Measurements from ENCODE around the gene ATRN.
A peak's percentile ranks its signal among the peaks of the same experiment; 100 is the strongest.

The ATRN gene

DNA sequence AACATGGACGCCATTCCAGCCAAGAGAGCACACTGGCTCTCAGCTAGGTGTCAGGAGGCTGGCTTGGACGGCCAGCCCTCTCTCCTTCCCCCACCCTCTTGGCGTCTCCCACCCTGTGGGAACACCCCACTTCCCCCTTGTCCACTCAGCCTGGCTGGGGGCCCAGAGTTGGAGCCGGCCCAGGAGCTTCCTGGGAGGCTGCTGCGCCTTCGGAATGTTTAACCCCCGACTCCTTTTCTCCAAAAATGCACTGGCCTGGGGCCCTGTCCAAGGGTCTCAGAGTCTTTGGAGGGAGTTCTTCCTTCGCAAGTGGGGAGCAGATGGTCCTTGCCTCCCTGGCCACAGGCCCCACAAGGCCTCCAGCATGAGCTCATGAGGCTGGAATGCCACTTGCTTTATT, 206.9 kb downstream of the ATRN start:
- no peak for DNase-seq (ENCODE audit: low spot score)

DNA sequence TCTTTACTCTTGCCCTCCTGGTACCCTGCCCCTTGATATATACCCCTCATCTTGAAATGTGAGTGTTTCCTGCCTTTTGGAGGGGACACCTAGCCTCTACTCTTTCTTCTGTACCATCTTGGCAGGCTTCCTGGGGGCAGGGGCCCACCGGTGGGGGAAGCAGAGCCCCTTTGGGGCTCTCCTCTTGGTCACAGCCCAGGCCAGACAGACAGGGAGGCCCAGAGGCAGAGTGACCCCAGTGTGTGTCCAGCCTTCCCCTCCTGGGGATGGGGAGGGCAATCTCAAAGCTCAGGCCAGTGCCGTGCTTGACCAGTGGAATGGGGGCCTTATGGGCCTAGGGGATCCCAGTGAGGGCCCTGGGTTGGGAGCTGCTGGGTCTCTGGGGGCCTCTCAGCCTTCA, 207.4 kb downstream of the ATRN start:
- no peak for DNase-seq (ENCODE audit: low spot score)

DNA sequence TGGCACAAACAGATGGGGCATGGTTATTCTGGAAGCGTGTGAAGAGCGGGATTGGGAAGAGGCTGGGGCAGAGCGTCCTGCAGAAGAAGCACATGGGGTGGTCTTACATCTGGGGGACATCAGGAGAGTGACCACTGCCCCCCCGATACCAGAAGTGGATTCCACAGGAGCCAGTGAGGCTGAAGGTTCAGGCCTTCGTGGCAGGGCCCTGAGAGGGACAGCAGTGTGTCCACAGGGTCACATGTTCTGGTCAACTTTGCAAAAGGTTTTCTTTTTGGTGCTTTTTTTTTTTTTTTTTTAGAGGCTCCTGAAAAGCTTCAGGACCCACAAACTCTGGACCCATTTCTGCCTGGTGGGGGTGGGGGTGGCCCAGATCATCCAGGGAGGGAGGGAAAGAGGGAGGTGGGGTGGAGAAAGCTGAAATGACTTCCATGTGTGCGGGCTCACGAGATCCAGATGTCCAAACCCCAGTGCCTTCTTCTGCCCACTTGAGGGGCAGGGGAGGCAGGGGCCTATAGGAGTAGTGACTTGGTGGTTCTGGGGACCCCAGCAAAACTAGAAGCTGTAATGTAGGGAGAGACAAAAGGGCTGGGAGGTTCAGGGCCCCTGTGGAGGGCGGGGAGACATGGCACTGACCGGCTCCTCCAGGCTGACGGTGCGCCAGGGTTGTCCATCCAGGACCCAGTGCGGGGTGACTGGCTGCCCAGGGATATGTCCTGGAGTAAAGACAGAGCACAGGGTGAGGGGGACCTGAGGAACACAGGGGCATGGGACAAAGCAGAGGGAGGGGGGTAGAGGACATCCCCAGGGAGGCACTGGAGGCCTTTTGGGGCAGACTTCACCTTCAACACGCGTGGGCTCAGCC, 208.3 kb downstream of the ATRN start:
- no peak for DNase-seq (ENCODE audit: low spot score)

DNA sequence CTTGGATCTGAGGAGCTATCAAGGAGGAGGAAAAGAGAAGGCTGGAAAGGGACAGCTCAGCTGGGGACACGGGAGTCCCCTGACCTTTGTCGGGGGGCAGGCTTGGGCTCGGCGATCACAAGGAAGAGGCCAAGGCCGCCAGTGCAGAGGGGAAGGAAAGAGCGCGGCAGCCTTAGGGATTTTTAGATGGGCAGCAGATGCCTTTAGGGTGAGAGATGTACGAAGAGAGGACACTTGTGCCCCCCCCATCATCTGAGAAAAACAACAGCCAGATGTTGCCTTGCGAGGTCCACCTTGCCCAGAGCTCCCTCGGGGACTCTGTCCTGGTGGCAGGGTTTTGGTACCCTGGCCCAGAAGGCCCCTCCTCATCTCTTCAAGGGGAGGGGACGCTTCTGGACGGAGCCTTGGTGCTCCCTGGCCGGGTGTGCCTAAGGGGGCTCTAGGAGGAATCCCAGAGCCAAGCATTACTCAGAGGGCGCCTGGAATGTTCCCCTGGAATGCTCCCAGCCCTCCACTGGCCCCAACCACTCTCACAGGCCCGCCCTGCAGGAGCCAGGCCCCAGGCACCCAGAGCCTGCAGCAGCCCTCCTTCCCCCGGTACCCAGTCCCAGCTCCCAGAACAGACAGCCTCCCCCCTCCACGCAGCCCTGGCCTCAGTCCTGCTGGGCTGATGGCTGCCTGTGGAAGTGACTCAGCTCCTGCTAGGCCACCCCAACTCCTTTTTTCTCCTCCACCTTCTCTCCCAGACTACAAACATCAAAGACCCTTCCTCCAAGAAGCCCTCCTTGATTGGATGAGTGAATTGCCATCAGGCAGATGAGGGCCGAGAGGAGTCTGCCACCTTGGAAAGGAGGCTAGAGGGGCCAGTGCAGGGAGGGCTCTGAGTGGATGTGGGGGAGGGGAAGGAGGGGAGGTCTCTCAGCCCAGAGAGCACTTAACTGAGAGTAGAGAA, 209.2 kb downstream of the ATRN start:
- no peak for DNase-seq (ENCODE audit: low spot score)

DNA sequence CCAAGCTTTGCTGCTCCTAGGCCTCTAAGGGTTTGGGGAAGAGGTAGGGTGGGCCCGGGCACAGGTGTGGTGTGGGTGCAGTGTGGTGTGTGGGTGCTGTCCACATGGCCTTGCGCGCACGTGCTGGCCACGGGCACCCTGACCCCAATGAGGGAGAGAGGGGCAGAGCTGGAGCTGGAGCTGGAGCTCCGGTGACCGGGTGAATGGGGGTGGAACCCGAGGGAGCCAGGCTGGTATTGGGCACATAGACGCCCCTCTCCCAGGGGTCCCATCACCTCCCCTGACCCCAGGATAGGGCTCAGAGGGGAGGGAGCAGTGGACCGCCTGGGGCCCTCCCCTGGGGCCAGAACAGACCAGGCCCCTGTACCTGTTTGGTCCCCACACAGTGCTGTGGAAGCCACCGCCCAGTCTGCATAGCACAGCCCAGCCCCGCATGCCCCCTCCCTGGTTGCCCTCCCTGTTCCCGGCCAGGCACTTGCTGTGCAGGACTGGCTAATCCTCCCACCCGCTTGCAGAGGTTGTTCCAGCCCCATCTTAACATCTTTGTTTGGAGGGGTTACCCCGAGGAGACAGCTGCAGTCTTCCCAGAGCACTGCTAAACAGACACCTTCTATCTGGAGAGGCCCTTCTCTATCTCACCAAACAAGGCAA, 210.0 kb downstream of the ATRN start:
- no peak for DNase-seq (ENCODE audit: low spot score)

DNA sequence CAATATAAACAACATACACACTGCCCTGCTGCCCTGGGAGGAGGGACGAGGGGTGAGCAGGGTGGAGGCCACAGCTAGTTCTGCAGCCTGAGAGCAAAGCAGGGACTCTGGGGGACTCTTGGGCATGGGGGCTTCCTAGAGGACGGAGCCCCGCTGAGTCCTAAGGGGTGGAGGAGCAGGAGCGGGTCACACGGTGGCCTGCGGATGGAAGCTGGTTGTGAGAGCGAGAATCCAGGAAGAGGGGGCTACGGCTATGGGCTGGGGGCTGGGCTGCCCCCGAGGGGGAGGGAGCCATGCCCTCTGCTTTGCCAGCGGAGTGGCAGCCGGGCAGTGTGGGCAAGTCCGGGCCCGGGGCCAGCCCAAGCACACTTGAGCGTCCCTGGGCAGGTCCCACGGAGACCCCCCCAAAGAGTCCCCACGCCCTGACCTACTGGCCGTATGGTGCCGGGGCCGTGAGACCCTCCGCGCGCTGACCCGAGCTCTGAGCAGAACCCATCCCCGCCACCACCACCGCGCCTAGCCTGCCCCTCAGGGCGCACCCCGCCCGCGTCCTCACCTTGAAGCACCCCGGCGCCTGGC, 210.6 kb downstream of the ATRN start:
- DNase-seq (ENCODE audit: low spot score): no peak

DNA sequence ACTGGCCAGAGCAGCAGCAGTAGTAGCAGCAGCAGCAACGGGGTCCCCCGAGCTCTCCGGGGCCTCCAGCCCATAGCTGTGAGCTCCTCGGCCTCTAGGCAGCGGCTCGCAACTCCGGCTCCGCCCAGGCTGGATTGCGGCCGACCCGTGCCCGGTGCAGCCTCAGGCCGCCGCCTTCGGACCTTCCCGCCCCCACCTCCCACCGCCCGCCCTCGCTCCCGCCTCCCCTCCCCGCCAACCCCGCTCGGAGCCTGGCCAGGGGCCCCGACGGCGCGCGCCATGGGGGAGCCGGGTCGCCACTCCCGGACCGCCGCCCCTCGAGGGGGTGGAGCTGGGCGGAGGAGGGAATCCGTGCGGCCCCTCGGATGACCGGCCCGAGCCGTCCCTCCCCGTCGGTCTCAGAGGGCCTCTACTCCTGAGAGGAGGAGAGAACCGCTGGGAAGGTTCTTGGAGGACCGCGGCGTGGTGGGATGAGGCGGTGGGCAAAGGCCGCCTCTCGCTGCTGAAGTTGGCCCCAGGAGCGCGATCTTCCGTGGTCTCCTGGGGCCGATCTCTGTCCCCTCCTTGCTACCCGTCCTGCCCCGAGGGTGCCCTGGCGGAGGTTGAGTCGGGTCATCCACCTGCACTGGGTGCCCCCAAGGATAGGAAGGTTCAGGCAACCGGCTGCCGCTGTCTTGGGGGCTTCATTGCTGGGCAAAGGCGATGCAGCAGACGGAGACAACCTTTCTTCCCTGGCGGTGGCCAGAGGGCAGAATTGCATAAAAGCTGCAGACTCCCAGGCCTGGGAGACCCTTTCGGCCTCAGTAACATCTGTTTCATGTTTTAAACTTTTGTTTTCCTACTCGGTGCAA, 211.3 kb downstream of the ATRN start, which contains the start of gene ADAM33:
TSS of gene ADAM33 (minus strand) at position 80 of the 851 bp plus-strand sequence. CDS start at position 74, 6 bp downstream.
- DNase-seq (ENCODE audit: low spot score): no peak

DNA sequence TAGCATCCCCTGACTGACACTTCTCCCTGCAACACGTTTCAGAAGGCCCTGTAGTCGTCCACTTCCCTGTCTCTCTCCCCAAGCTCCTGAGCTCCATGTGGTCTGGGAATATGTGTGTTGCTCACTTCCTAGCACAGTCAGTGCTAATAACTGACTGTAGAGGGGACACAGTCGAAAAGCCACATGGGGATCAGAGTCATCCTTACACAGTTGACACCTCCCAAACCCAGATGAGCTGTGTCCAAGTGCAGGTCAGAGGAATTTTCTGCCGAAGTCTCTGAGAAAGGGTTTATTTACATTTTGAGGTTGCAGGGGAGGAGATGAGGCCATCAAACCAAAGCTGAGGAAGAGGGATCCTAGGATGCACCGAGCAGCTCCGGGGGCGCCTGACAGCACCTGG, 214.5 kb downstream of the ATRN start:
- no peak for DNase-seq (ENCODE audit: low spot score)

DNA sequence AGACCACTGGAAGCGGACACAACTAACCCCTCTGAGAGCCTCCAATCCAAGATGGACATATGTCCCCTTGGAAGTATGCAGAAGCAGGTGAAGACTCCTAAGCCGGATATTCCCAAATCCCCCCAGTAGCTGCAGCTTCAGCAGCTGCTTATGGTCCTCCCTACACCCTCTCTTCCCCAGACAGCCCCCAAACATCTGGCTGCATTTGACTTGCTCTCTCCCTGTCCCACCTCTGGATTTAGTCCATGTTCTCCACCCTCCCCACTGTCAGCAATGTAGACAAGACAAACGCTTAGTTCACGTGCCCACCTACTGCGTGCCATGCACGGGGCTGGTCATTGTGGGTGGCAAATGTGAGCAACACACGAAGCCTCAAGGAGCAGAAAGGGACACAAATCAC, 215.6 kb downstream of the ATRN start:
- no peak for DNase-seq (ENCODE audit: low spot score)

DNA sequence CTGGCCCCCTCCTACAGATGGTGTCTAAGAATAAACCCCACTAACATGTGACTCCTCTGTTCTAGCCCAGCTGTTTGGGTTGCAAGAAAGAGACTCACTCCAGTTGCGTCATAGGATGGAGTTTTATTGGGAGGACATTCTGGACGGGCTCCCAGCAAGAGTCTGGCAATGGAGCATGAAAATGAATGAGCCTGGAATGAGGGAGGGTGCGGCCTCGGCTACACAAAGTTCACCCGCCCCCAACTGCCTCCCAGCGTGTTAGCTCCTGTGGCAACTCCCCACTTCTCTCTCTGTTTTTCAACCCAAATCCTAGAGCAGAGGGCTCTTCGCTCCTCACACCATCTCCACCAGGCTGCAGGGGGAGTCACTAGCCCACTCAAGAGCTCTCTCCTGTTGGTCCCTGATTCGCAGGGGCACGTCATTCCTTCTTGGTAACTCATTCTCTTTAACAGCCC, 216.1 kb downstream of the ATRN start:
- no peak for DNase-seq (ENCODE audit: low spot score)

DNA sequence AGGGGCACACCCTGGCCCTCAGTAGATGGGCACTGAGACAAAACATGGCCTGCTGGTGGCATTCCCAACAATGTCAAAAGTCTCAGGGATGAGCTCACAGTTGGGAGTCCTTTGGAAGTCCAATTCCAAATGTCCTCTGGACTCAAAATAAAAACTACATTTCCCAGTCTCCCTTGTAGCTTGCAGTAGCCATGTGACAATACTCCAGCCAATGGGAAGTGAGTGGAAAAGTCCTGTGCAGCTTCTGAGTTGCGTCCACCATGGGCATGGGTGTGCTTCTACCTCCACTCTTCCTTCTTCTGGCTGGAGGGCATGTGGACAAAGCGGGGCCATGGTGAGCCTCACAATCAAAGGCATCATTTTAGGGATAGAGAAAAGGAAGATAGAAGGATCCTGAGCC, 216.8 kb downstream of the ATRN start:
- DNase-seq (ENCODE audit: low spot score): peak; percentile 53

DNA sequence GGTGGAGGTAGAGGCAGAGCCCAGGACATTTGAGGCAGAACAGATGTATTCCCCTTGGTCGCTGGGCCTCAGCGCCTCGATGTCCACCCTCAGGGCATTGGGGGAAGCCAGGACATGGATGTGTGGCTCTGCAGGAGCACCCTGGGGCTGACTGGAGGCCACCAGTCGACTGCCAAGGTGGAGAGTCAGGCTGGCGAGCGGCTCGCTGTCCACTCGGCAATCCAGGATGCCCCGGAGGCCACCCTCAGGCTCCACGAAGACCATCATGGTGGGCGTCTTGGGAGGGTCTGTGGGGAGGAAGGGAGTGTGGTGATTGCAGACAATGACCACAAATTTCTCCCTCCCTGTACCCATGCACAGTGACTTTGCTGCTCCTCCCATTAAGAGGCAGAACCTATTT, 219.2 kb downstream of the ATRN start:
- DNase-seq (ENCODE audit: low spot score): no peak

DNA sequence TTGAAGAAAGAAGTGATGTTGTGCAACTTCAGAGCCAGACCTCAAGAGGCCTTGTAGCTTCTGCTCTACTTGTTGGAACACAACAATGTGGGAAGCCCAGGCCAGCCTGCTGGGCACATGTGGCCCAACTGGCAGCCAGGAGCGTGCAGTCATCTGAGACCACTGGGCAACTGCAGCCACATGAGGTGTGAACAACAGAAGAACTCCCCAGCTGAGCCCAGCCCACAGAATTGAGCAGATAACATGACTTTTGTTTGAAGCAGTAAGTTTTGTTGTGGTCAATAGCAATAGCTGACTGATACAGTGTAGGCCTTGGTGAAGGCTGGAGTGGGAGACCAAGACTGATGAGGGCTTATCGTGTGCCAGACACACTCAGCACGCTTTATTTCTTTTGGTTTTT, 219.6 kb downstream of the ATRN start:
- no peak for DNase-seq (ENCODE audit: low spot score)

DNA sequence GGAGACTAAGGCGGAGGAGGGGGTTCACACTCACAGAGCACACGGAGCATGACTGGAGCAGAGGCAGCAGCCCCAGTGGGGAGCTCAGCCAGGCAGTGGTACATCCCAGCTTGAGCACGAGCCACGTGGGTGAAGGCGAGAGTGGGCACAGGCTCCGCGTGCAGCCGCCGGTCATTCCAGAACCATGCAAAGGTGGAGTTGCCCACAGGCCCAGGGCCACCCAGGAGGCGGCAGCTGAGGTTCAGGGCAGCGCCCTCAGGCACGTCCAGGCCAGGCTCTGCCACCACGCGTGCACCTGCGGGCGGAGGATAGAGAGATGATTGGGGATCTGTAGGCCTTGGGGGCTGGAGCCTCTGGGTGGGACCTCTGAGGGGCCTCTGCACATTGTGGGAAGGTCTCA, 220.5 kb downstream of the ATRN start:
- DNase-seq (ENCODE audit: low spot score): no peak

DNA sequence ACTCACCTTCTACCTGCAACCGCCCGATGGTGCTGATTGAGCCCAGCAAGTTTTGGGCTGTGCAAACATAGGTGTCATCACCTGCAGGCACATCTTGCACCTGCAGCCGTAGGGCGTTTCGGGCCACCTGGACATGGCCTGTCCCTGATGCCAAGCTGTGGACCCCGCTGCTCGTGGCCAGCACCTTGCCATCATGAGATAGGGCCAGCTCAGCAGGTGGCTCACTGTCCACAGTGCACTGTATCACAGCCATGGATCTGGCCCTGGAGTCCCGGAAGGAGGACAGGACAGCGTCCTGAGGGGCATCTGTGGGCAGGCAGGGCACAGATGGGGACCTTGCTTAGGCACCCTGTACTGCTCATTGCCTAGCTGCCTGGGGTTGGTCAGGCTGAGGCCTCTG, 221.1 kb downstream of the ATRN start:
- no peak for DNase-seq (ENCODE audit: low spot score)

DNA sequence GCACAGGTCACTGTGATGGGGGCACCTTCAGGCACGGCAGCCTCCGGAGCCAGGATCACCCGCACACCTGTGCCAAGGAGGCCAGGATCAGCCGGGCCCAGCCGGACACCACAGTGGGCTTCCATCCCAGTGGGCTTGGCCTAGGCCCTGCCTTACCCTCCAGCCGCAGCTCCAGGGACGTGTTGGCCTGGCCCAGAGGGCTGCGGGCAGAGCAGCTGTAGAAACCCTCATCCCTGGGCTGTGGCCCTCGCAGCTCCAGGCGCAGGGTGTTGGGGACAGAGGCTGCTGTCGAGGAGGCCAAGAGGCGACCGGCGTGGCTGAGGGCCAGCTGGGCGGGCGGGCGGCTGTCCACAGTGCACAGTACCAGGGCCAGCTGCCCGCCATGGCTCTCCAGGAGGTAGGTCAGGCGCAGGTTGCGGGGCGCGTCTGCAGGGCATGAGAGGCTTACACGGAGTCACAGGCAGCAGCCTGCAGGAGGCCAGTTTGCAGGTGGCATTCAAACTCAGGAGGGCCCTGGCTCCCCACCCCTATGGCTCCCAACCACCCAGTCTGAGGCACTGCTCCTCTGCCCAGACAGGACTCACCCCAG, 222.0 kb downstream of the ATRN start:
- no peak for DNase-seq (ENCODE audit: low spot score)

DNA sequence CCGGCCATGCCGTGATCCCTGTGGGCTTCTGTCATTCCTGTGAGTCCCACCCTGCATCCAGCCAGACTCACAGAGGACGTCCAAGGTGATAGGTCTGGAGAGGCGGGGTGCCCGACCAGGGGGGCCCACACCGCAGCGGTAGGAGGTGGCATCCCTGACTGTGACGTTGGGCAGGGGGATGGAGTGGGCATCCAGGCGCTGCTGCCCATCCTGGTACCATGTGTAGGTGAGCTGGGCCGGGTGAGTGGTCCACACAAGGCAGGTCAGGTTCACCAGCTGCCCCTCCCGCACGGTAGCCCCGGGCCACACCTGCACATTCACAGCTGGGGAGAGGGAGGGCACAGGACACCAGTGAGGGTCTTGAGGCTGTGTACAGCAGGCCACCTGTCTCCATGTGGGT, 222.6 kb downstream of the ATRN start:
- DNase-seq (ENCODE audit: low spot score): no peak

DNA sequence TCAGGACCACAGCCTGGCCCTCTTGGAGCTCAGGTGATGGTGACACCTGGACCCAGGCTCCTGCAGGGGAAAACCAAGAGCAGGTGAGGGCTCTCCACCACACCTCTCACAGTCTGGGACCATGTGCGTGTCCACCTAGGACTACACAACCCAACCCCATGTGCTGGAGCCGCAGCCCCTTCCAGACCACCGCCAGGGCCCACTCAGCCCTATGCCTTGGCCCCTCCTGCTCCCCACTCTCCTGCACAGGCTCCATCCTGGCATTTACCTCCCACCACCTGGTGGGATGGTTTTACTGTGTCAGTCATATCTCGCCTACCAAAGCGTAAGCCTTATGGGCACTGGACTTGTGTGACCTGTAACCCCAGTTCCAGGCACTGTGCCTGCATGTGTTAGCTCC, 224.0 kb downstream of the ATRN start:
- no peak for DNase-seq (ENCODE audit: low spot score)

DNA sequence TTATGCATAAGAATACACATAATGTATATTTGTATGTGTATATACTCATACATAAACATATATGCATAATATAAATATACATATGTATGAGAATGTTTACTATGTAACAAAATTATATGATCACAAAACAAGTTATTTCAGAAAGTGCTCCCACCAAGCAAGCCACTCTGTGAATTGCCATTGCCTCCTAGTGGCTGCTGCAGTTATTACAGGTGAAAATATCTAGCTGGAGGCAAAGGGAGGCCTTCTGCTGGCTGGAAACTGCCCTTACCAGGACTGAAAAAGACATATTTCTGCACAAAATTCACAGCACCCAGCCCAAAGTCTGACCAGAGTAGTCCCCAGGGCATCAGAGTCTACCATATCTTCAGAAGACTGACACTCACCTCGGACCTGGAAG, 225.4 kb downstream of the ATRN start:
- no peak for DNase-seq (ENCODE audit: low spot score)

DNA sequence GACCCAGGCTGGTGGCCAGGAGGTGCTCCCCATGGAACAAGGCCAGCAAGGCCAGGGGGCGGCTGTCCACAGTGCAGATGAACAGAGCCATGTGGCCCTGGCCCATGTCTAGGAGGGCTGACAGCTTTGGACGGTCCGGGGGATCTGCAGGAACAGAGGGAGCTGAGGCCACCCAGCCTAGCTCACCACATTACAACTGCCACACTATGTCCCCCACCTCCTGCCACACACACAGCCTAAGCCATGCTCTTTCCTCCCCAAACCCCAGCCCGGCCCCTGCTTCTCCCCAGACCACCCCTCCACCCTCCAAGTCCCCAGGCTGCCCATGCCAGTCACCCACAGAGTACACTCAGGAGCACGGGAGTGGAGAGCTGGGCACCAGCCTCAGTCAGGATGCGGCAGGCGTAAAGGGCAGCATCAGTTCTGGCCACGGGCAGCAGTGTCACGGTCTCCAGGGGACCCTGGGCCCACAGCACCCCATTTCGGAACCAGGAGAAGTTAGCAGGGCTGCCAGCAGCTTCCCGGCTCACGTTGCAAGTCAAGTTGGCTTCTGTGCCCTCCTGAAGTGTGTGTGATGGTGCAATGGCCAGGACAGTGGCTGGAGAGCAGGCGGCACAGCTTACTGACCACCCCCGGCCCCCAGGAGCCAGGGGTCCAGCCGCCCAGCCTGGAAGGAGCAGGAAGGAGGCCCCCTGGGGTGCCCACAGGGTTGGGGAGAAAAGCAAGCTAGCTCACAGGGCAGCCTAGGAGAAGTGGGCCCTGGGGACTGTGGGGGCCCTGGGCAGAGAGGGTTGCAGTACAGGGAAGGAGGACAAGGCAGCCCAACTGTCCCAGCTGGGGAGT, 226.1 kb downstream of the ATRN start:
- DNase-seq (ENCODE audit: low spot score): no peak
